ACC112 (cell line): ENCODE data around the gene TMEM120A.

ENCODE experiments used
- H2AFZ ChIP-seq: fragments of 200-600 bp; sonication (generic); one replicate; pipeline ENCODE4 v1.6.0; 2017; ENCODE audit warnings: antibody characterized with exemption, low read length; ENCODE audit not compliant: unreplicated experiment
- H3K27ac ChIP-seq: fragments of 200-600 bp; sonication (generic); 2 replicates; pipeline ENCODE4 v1.5.1; 2014; ENCODE audit warnings: low read depth, mild to moderate bottlenecking, antibody characterized with exemption, low read length, moderate library complexity
- H3K27me3 ChIP-seq: fragments of 200-600 bp; sonication (generic); 2 replicates; pipeline ENCODE4 v1.6.1; 2014; ENCODE audit warnings: mild to moderate bottlenecking, antibody characterized with exemption, low read length, moderate library complexity, mixed read lengths; ENCODE audit not compliant: insufficient read depth
- H3K36me3 ChIP-seq: fragments of 200-600 bp; sonication (generic); 2 replicates; pipeline ENCODE4 v1.6.1; 2016; ENCODE audit warnings: mild to moderate bottlenecking, antibody characterized with exemption, low read length, moderate library complexity, mixed read lengths; ENCODE audit not compliant: insufficient read depth
- H3K4me1 ChIP-seq: fragments of 200-600 bp; sonication (generic); one replicate; pipeline ENCODE4 v1.6.1; 2016; ENCODE audit warnings: low read length, mixed read lengths; ENCODE audit not compliant: insufficient read depth, unreplicated experiment, control insufficient read depth
- H3K4me3 ChIP-seq: fragments of 200-600 bp; sonication (generic); 2 replicates; pipeline ENCODE4 v1.5.1; 2014; ENCODE audit warnings: mild to moderate bottlenecking, low read depth, low read length
- H3K79me2 ChIP-seq: fragments of 200-600 bp; sonication (generic); one replicate; pipeline ENCODE4 v1.6.0; 2016; ENCODE audit warnings: low read length; ENCODE audit not compliant: control insufficient read depth, unreplicated experiment, insufficient read depth

The TMEM120A gene

DNA sequence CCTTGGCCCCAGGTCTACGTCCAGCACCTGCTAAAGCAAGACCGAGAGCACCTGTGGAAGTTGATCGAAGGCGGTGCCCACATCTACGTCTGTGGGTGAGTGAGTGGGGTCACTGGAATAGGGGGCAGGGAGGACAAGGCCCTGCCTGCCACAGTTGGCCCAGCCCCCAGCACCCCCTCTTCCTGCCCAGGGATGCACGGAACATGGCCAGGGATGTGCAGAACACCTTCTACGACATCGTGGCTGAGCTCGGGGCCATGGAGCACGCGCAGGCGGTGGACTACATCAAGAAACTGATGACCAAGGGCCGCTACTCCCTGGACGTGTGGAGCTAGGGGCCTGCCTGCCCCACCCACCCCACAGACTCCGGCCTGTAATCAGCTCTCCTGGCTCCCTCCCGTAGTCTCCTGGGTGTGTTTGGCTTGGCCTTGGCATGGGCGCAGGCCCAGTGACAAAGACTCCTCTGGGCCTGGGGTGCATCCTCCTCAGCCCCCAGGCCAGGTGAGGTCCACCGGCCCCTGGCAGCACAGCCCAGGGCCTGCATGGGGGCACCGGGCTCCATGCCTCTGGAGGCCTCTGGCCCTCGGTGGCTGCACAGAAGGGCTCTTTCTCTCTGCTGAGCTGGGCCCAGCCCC lies 8.1 kb downstream of the TMEM120A start:
- no peak overlapping the region for H3K4me3 ChIP-seq
- no peak overlapping the region for H3K27ac ChIP-seq
- no peak overlapping the region for H2AFZ ChIP-seq
- H3K4me1 ChIP-seq: no peaks in the 10 kb centered on the region
- no peaks in the 10 kb centered on the region for H3K27me3 ChIP-seq
- no peaks in the 10 kb centered on the region for H3K79me2 ChIP-seq
- 0 out of 2 replicates have a peak, but pooled peaks cover 3% of the 10 kb centered on the region for H3K36me3 ChIP-seq

DNA sequence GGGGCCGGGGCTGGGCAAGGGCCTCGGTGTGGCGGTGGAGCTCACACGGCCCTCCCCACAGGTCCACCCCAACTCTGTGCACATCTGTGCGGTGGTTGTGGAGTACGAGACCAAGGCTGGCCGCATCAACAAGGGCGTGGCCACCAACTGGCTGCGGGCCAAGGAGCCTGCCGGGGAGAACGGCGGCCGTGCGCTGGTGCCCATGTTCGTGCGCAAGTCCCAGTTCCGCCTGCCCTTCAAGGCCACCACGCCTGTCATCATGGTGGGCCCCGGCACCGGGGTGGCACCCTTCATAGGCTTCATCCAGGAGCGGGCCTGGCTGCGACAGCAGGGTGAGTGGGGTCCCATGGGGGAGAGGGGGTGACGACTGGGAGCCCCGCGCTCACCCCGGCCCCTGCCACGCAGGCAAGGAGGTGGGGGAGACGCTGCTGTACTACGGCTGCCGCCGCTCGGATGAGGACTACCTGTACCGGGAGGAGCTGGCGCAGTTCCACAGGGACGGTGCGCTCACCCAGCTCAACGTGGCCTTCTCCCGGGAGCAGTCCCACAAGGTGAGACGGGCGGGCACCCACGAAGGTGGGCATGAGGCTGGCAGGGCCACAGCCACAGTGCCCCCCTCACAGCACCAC lies 8.8 kb downstream of the TMEM120A start:
- Histone ChIP-seq H3K27me3 (no peaks in the 10 kb centered on the region), H3K79me2 (no peaks in the 10 kb centered on the region), H3K4me1 (no peaks in the 10 kb centered on the region), H3K4me3 (no peak overlapping the region), H2AFZ (no peak overlapping the region), H3K27ac (no peak overlapping the region), H3K36me3 (0 out of 2 replicates have a peak, but pooled peaks cover 3% of the 10 kb centered on the region)

DNA sequence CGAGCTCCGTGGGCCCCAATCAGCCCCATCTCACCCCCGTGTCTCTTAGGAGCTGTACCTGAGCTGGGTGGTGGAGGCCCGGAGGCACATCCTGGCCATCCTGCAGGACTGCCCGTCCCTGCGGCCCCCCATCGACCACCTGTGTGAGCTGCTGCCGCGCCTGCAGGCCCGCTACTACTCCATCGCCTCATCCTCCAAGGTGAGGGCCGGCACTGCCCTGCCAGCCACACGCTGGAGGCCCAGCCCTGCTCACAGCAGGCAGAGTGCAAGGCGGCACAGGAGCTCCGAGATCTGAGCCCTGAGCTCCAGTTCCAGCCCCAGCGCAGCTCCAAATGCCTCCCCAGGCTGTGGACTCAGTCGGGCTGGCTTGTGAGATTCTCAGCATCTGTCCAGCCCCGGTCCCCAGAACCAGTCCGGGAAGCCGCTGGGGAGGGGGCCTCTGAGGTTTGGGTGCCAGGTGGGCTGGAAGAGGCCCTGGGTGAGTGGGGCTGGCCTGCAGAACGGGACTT lies 9.3 kb downstream of the TMEM120A start:
- Histone ChIP-seq H3K27ac (no peak overlapping the region), H3K4me3 (no peak overlapping the region), H3K4me1 (no peaks in the 10 kb centered on the region), H3K36me3 (0 out of 2 replicates have a peak, but pooled peaks cover 5% of the 10 kb centered on the region), H3K27me3 (no peaks in the 10 kb centered on the region), H2AFZ (no peak overlapping the region), H3K79me2 (no peaks in the 10 kb centered on the region)

DNA sequence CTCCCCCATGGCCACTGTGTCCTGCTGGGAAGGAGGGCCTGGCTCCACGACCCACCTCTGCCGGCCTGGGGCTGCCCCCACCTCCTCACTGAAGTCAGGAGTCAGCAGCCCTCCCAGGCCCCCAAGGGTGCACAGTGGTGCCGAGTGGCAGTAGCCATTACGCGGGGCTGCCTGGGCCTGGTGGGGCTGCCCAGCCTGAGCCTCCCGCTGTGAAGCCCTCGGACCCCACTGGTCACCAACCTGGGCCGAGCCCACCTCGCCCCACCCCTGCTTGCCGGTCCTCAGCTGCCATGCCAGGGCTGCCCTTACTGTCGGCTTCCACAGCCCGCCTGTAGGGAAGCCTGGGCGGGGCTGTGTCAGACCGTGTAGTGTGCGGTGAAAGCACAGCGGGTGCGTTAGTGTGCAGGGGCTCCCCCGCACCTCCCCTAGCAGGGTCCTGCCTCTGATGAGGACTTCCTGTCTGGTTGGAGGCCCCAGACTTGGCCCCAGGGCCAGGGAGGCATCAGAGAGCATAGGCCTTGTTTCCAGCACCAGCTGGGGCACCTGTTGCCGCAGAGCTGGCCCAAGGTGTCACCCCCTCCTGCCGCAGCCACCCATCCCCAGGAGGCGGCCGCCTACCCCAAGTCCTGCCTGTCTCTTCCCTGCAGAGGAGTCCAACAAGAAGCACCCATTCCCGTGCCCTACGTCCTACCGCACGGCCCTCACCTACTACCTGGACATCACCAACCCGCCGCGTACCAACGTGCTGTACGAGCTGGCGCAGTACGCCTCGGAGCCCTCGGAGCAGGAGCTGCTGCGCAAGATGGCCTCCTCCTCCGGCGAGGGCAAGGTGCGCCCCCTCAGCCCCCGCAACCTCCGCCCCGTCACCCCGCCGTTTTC lies 10.0 kb downstream of the TMEM120A start:
- Histone ChIP-seq H3K4me1 (no peaks in the 10 kb centered on the region), H3K27ac (no peak overlapping the region), H2AFZ (no peak overlapping the region), H3K36me3 (0 out of 2 replicates have a peak, but pooled peaks cover 6% of the 10 kb centered on the region), H3K79me2 (no peaks in the 10 kb centered on the region), H3K27me3 (no peaks in the 10 kb centered on the region), H3K4me3 (no peak overlapping the region)

DNA sequence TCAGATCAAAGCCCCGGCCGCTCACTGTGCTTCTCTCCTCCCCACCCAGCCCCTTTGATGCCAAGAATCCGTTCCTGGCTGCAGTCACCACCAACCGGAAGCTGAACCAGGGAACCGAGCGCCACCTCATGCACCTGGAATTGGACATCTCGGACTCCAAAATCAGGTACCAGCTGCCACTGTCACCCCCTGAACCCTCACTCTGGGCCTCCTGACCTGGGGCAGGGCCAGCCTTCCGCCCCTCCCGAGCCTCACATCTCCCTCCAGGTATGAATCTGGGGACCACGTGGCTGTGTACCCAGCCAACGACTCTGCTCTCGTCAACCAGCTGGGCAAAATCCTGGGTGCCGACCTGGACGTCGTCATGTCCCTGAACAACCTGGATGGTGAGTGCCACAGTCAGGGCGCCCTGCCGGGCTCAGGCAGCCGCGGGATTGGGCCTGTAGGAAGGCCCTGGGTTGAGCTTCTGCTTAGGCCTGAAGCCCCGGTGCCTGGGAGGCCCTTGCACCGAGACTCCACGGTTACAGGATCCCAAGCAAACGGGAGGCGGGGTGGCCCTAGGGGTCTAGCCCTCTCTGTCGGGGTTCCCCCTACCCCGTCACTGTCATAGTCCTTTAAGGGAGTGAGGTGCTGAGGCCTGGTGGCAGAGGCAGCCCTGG lies 10.8 kb downstream of the TMEM120A start:
- Histone ChIP-seq H3K4me1 (no peaks in the 10 kb centered on the region), H3K27ac (no peak overlapping the region), H3K4me3 (no peak overlapping the region), H3K79me2 (no peaks in the 10 kb centered on the region), H3K36me3 (0 out of 2 replicates have a peak, but pooled peaks cover 6% of the 10 kb centered on the region), H3K27me3 (no peaks in the 10 kb centered on the region), H2AFZ (no peak overlapping the region)

DNA sequence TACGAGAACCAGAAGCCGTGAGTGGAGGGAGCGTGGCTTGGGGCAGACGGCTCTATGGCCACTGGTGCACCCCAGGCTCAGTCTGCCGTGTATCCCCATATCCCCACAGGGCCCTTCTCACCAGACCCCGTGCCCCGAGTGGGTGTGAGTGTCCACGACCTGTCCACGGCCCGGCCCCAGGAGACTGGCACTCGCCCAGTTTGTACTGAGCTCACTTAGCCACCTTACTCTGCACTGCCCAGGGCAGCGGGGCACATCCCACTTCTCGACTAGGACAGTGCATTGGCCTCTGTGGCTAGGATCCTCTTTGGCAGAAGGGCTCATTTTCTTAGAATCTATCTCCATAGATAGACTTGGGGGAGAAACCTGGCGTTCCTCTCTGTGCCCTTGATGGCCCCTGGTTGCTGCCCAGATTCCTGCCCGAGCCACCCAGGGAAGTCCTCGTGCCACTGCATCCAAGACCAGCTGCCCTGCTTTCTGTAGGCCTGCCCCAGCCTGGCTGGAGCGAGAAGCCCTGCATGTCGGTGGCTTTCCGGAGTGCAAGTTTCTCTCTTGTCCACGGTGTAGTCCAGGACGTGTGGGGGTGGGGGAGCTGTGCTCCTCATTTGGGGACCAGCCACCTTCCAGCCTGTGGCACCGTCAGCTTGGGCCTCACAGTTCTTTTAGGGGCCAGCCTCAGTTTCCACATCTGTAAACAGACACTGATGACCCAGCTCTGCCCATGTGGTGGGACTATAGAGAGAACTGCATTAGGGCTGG lies 11.9 kb downstream of the TMEM120A start:
- H3K27me3 ChIP-seq: no peaks in the 10 kb centered on the region
- 0 out of 2 replicates have a peak, but pooled peaks cover 6% of the 10 kb centered on the region for H3K36me3 ChIP-seq
- H3K4me3 ChIP-seq: no peak overlapping the region
- H3K27ac ChIP-seq: no peak overlapping the region
- no peaks in the 10 kb centered on the region for H3K4me1 ChIP-seq
- no peak overlapping the region for H2AFZ ChIP-seq
- no peaks in the 10 kb centered on the region for H3K79me2 ChIP-seq

DNA sequence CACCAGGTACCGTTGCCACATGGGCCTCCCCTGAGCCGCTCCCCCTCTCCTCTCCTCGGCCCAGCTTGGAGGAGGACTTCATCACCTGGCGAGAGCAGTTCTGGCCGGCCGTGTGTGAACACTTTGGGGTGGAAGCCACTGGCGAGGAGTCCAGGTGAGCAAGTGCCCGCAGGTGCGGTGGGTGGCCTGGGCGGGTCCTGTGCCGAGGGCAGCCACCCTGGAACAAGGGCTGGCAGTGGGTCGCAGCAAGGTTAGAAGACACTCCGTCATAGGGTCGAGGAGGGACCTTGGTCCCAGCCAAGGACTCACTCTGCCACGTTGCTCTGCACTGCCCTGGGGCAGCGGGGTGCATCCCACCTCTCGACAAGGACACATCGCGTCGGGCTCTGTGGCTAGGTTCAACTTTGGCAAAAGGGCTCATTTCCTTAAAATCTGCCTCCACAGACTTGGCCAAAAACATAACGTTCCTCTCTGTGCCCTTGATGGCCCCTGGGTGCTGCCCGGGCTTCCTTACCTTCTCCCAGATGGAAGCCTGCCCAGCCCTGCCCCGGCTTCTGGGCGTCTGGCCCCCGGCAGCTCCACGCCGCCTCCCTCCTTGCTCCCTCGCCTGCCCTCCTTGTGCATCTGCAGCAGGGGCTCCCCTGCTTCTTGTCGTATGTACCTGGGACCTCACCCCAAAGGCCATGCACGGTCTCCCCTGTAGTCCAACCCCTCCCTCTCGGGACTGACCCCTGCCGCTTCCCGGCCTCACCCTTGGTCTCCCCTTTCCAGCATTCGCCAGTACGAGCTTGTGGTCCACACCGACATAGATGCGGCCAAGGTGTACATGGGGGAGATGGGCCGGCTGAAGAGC lies 12.7 kb downstream of the TMEM120A start:
- H3K79me2 ChIP-seq: no peaks in the 10 kb centered on the region
- H3K36me3 ChIP-seq: 0 out of 2 replicates have a peak, but pooled peaks cover 6% of the 10 kb centered on the region
- no peaks in the 10 kb centered on the region for H3K4me1 ChIP-seq
- no peaks in the 10 kb centered on the region for H3K27me3 ChIP-seq
- no peak overlapping the region for H3K27ac ChIP-seq
- no peak overlapping the region for H2AFZ ChIP-seq
- H3K4me3 ChIP-seq: no peak overlapping the region

DNA sequence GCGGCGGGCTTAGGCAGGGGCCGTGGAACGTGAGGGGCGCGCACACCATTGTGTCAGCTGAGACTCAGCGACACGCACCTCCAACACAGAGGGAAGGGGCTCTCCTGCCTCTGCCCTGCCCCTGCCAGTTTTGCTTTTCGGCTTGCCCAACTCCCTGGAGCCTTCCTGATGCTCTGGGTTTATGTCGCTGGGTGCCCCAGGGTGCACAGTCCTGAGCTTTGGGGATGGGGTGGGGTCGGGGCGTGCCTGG lies 13.3 kb downstream of the TMEM120A start:
- Histone ChIP-seq H3K27ac (no peak overlapping the region), H2AFZ (no peak overlapping the region), H3K4me1 (no peaks in the 10 kb centered on the region), H3K36me3 (0 out of 2 replicates have a peak, but pooled peaks cover 6% of the 10 kb centered on the region), H3K79me2 (no peaks in the 10 kb centered on the region), H3K27me3 (no peaks in the 10 kb centered on the region), H3K4me3 (no peak overlapping the region)

DNA sequence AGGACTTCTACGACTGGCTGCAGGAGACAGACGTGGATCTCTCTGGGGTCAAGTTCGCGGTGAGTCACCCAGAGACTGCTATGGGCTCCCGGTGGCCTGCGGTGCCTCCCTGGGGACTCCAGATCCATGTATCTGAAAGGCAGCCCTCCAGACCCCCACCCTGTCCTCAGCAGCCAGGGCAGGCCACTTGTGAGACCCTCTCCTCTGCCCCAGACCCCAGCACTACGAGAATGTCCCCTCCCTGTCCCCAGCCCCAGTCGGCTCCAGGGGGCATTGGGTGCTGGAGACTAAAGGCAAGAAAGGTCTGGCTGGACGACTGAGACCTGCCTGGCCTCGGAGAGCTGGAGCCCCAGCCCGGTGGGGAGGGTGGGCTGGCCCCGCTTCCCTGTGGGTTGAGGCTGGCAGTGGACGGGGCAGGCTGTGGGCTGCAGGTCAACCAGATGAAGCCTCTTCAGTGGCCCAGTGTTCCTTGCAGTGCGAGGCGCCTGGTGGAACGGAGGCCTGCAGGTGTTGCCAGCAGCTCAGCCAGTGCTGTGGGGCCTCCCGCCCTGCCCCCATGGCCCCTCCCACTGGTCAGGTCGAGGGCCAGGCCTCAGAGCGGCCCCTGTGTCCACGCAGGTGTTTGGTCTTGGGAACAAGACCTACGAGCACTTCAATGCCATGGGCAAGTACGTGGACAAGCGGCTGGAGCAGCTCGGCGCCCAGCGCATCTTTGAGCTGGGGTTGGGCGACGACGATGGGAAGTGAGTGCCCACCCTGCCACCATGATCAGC lies 13.8 kb downstream of the TMEM120A start:
- H3K36me3 ChIP-seq: 0 out of 2 replicates have a peak, but pooled peaks cover 2% of the 10 kb centered on the region

More for the DNA sequence above, 13.8 kb downstream of the TMEM120A start:
- no peaks in the 10 kb centered on the region for H3K4me1 ChIP-seq
- H3K79me2 ChIP-seq: no peaks in the 10 kb centered on the region
- H3K27ac ChIP-seq: no peak overlapping the region
- no peaks in the 10 kb centered on the region for H3K27me3 ChIP-seq
- H2AFZ ChIP-seq: no peak overlapping the region
- no peak overlapping the region for H3K4me3 ChIP-seq
